ENCODE measurements around the gene MAPK13.
"Not testable (repeated sequence)": the region's sequence is repeated elsewhere in the genome, so short reads cannot be mapped to it uniquely, and the experiment has no call there.

MAPK13 gene

GRCh38 chr6:36115412-36115811 lies 14.9 kb upstream of the MAPK13 start:
- DNase-seq: no peak

- no peak for DNase-seq
Observed at GRCh38 chr6:36116066-36116864, 14.0 kb upstream of the MAPK13 start.

- DNase-seq: no peak
Observed at GRCh38 chr6:36116943-36117342, 13.4 kb upstream of the MAPK13 start.

GRCh38 chr6:36117658-36118549 lies 12.4 kb upstream of the MAPK13 start:
- DNase-seq: no peak

- DNase-seq: no peak
Observed at GRCh38 chr6:36118550-36119107, 11.7 kb upstream of the MAPK13 start.

GRCh38 chr6:36119209-36119608 lies 11.1 kb upstream of the MAPK13 start:
- DNase-seq: no peak

GRCh38 chr6:36120018-36120417 lies 10.3 kb upstream of the MAPK13 start:
- no peak for DNase-seq

GRCh38 chr6:36120539-36120938 lies 9.8 kb upstream of the MAPK13 start:
- peak; percentile 57 for DNase-seq

GRCh38 chr6:36120979-36121786 lies 9.1 kb upstream of the MAPK13 start:
- peak; percentile 52 for DNase-seq

GRCh38 chr6:36121787-36122494 lies 8.4 kb upstream of the MAPK13 start:
- no peak for DNase-seq

GRCh38 chr6:36122495-36123269 lies 7.6 kb upstream of the MAPK13 start:
- DNase-seq: no peak

- DNase-seq: peak; percentile 78
Observed at GRCh38 chr6:36123270-36124139, 6.8 kb upstream of the MAPK13 start.

GRCh38 chr6:36124346-36124745 lies 6.0 kb upstream of the MAPK13 start:
- not testable (repeated sequence) for DNase-seq

- no peak for DNase-seq
Observed at GRCh38 chr6:36124881-36125280, 5.4 kb upstream of the MAPK13 start.

- DNase-seq: no peak
Observed at GRCh38 chr6:36125575-36125974, 4.7 kb upstream of the MAPK13 start.

GRCh38 chr6:36126121-36126520 lies 4.2 kb upstream of the MAPK13 start:
- no peak for DNase-seq

- DNase-seq: no peak
Observed at GRCh38 chr6:36126553-36127458, 3.5 kb upstream of the MAPK13 start.

GRCh38 chr6:36127462-36128016 lies 2.8 kb upstream of the MAPK13 start:
- no peak for DNase-seq

- no peak for DNase-seq
Observed at GRCh38 chr6:36128073-36128472, 2.2 kb upstream of the MAPK13 start.

Data from stimulated activated CD4-positive, alpha-beta T cell treated with anti-CD3 and anti-CD28 coated beads, Interleukin-12 subunit alpha, Interleukin-12 subunit beta, amount 100 ng/mL, for 4 hours (primary cell).